LNCaP clone FGC (cell line): Measurements from ENCODE around the gene CCNYL1.
"Not testable (repeated sequence)": the region's sequence is repeated elsewhere in the genome, so short reads cannot be mapped to it uniquely, and the experiment has no call there.

Source experiments
- DNase-seq: peaks from one replicate; pipeline ENCODE4 v3.0.0-alpha.2; 2011; ENCODE audit warnings: low read depth
- H3K4me3 ChIP-seq: 2 replicates; pipeline ENCODE4 v1.5.1; 2011; ENCODE audit warnings: mild to moderate bottlenecking, low read depth, low read length, control low read depth
- TF ChIP-seq, protein P1 (sequence below): IDR thresholded peaks from 2 replicates; pipeline ENCODE4 v1.5.1; 2012; ENCODE audit warnings: mild to moderate bottlenecking; ENCODE audit not compliant: control insufficient read depth, insufficient read depth; ENCODE audit errors: extremely low read depth

CCNYL1 gene

DNA sequence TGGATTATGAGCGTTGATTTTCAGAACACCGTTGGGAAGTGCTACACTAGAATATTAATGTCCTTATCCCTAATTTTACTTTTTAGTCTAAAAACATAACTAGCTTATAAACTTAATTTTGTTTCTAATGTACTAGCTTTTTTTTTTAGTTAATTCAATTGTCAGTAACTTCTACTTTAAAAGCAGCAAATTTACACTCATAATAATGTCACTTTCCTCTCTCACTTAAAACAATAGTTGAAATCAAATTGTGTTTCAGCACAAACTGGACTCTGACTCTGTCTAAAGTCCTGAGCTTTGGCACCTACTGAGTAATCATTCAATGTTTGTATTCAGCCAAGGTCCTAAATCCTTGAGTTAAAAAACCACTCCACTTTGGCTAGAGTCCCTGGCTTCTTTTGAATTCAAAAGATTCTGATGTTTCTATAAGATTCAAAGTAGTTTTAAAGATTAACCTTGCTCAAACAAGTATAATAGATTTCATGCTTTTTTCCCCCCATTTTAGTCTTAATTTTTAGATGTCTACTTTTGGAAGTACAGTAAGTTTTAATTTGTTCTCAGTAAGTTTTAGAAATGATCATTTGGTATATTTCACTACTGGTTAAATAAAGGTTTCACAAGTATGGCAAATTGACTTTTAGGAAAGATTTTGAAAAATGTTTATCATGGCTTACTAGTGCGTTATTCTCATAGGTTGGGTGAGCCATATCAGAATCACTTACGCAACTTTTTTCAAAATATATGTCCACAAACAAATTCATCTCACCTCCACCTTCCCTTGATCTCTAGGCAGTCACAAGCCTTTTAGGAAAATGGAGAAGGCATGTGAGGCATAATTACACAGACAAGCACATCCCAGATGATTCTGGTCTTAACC lies 23.4 kb downstream of the CCNYL1 start:
- DNase-seq: no peak
- H3K4me3 ChIP-seq: no peak overlapping the region
- TF ChIP-seq, protein P1, sequence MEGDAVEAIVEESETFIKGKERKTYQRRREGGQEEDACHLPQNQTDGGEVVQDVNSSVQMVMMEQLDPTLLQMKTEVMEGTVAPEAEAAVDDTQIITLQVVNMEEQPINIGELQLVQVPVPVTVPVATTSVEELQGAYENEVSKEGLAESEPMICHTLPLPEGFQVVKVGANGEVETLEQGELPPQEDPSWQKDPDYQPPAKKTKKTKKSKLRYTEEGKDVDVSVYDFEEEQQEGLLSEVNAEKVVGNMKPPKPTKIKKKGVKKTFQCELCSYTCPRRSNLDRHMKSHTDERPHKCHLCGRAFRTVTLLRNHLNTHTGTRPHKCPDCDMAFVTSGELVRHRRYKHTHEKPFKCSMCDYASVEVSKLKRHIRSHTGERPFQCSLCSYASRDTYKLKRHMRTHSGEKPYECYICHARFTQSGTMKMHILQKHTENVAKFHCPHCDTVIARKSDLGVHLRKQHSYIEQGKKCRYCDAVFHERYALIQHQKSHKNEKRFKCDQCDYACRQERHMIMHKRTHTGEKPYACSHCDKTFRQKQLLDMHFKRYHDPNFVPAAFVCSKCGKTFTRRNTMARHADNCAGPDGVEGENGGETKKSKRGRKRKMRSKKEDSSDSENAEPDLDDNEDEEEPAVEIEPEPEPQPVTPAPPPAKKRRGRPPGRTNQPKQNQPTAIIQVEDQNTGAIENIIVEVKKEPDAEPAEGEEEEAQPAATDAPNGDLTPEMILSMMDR: no peak

DNA sequence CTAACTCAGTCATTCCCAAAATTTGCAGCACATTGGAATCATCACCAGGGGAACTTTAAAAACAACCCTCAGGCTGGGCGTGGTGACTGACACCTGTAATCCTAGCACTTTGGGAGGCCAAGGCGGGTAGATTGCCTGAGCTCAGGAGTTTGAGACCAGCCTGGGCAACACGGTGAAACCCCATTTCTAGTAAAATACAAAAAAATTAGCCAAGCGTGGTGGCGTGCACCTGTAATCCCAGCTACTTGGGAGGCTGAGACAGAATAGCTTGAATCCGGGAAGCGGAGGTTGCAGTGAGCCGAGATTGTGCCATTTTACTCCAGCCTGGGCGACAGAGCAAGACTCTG lies 24.0 kb downstream of the CCNYL1 start:
- DNase-seq, H3K4me3 ChIP-seq: not testable (repeated sequence)

DNA sequence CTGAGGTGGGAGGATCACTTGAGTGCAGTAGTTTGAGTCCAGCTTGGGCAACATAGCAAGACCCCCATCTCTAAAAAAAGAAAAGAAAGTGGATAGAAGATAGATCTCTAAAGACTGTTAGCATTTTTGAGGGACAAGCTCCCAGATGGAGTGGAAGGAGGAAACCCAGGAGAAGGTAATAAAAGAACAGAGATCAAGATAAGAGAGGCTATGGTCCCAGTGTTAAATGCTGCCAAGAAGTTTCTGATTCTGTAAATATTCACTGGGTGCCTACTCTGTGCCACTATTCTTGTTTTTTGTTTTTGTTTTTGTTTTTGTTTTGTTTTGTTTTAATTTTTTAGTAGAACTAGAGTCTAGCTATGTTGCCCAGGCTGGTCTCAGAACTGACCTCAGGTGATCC lies 32.1 kb downstream of the CCNYL1 start:
- H3K4me3 ChIP-seq: no peak overlapping the region
- no peak for DNase-seq
- TF ChIP-seq, protein P1: no peak

DNA sequence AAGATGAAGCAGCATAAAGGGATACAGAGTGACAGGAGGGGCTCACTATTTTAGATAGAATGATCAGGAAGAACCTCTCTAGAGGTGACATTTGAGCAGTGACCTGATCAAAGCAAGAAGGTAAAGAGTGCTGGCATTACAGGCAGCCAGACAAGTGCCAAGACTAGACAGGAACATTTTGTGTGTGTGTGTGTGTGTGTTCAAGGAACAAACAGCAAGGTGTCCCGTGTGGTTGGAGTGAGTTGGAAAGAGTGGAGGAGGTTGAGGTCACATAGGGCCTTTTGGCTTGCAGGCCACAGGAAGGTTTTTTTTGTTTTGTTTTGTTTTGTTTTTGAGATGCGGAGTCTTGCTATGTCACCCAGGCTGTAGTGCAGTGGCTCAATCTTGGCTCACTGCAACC lies 32.6 kb downstream of the CCNYL1 start:
- H3K4me3 ChIP-seq: no peak overlapping the region
- DNase-seq: no peak
- TF ChIP-seq, protein P1: no peak

DNA sequence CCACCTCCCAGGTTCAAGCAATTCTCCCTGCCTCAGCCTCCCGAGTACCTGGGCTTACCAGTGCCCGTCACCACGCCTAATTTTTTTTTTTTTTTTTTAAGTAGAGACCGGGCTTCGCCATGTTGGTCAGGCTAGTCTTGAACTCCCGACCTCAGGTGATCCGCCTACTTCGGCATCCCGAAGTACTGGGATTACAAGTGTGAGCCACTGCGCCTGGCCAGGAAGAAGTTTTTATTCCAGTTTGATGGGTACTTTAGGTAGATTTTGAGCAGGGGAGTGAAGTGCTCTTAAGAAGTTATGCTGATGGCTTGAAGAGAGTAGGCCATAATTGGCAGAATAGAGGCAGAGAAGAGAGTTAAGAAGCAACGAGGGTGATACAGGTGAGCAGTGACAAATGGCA lies 33.0 kb downstream of the CCNYL1 start:
- DNase-seq: no peak
- TF ChIP-seq, protein P1: no peak
- no peak overlapping the region for H3K4me3 ChIP-seq

DNA sequence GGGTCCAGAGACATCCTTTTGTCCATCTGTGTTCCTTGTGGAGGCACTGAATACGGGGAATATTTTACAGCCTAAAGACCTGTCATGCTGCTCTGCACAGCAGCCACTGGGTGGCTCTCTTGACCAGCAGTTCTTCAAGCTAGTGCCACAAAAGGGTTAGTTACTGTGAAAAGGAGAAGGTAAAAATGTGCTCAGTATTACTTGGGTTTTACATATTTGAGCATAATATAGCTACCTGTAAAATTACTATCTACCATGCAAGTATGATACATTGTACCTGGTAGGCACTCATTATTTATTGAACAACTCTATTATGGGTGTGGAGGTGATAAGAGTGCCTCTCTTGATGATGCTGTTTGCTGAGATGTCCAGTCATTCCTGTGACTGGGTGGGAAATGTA lies 34.7 kb downstream of the CCNYL1 start:
- TF ChIP-seq, protein P1: peak; percentile 85
- peak; percentile 49 for DNase-seq

DNA sequence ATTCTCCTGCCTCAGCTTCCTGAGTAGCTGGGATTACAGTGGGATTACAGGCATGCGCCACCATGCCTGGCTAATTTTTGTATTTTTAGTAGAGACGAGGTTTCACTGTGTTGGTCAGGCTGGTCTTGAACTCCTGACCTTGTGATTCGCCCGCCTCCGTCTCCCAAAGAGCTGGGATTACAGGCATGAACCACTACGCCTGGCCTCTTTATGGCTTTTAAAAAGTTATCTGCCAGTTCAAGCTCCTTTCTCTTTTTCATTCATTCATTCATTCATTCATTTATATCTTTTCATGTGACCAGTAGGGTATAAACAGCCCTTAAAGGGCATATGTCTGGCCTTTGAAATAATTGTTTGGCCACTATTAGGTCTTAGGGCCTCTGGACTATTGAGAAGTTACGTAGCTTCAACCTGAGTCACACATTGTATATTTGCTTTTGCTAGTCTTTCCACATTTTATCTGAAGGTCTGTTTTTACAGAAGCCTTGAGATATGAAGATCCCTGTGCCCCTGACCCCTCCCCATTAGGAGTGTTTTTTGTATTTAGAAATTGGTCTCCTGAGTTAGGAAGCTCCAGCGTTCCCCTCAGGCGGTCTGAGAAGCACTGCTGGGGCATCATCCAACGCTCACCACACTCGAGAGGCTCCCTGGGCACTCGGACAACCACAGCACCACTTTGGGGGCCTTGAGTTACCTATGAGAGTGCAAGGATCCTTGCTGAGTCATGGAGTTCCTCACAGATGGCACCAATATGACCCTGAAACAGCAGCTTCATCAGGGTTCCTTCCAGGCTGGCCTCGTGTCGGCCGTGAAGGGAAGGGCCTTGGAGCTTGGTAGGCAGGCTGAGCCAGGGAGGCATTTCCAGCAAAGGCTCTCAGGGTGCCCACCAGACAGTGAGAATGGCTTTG lies 36.5 kb downstream of the CCNYL1 start:
- TF ChIP-seq, protein P1: no peak
- no peak overlapping the region for H3K4me3 ChIP-seq
- DNase-seq: no peak

More for the DNA sequence above, 34.7 kb downstream of the CCNYL1 start:
- no peak overlapping the region for H3K4me3 ChIP-seq
